Heart left ventricle (tissue), 13 donors: ENCODE results near the gene ZNF273.

Source experiments
- POLR2A ChIP-seq, 2 donors: fragments of 450-650 bp; IDR thresholded peaks; one replicate each; pipeline ENCODE4 v1.6.1; 2017; ENCODE audit warnings: antibody characterized with exemption in 2 of 2, mild to moderate bottlenecking in 2 of 2, moderate library complexity in 2 of 2
- TF ChIP-seq, protein P1 (sequence below), 12 donors: fragments of 200-600 bp; sonication (generic) in 4 of 12; IDR thresholded peaks; one replicate each; pipeline versions ENCODE4 v1.5.0 to v1.8.0; 2018 to 2022; ENCODE audit warnings: antibody characterized with exemption in 12 of 12, mild to moderate bottlenecking in 5 of 12
- donor health status: ischemic (EF 13 %, LVEDD 7.1; RV severe dilation, severe dysfunction).
- donor health status: DM: no; HTN: yes; CAD: no.
- donor health status: DM: no; HTN: no; CAD: no.
- donor health status: ischemic (EF 25% LVEDD 6.9; RV normal size, moderate dysfunction).
- donor health status: ischemic (EF 25% LVEDD 5.7; RV mildly dilated, moderate dysfunction).
- donor health status: ischemic (EF 35%, LVEDD 5.7; RV mildly dilated, moderate dysfunction).
- donor health status: nonischemic (EF 11% LVEDD 7.7; RV severe dilation, severe dysfunction).
- donor health status: DM: yes; HTN: yes; CAD: no.
- donor health status: PGD.
- donor health status: ischemic (EF 29% LVEDD 5.4; RV normal size, mild dysfunction).
- donor health status: nonischemic (EF 23%, LVEDD 6.1; RV moderate dilation, normal function).

DNA sequence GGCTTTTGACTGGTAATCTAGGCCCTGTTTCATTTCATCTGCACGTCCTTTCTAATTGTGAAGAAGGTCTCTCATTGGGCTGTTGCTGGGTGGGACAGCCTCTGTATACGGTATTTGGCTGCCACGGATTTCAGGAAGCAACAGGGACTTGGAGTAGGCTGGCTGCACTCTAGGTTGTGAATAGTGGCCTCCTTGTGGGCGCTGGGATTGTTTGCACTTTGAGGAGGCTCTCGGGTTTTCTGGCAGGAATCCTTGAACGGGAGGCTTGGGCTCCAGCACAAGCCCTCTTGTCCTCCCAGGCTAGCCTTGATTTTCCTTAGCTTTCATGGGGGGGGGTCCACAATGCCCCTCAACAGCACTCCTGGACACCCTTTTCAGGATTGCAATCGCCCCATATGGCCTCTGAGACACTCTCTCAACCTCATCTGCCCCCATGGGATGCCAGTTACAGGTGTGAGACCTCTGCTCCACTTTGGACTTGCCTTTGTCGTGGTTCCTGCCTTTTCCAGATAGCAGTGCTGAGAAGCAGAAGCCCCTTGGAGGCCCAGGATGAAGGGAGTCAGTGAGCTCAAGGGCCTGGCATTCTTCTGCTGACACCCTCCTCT is 33.9 kb upstream of the ZNF273 start:
- TF ChIP-seq, protein P1, sequence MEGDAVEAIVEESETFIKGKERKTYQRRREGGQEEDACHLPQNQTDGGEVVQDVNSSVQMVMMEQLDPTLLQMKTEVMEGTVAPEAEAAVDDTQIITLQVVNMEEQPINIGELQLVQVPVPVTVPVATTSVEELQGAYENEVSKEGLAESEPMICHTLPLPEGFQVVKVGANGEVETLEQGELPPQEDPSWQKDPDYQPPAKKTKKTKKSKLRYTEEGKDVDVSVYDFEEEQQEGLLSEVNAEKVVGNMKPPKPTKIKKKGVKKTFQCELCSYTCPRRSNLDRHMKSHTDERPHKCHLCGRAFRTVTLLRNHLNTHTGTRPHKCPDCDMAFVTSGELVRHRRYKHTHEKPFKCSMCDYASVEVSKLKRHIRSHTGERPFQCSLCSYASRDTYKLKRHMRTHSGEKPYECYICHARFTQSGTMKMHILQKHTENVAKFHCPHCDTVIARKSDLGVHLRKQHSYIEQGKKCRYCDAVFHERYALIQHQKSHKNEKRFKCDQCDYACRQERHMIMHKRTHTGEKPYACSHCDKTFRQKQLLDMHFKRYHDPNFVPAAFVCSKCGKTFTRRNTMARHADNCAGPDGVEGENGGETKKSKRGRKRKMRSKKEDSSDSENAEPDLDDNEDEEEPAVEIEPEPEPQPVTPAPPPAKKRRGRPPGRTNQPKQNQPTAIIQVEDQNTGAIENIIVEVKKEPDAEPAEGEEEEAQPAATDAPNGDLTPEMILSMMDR (IDR thresholded peaks at IDR 0.05) = no peak
- no peak for TF ChIP-seq POLR2A (IDR thresholded peaks at IDR 0.05)
